IPS-20b (cell line): Measurements from ENCODE around the gene C21orf91.
"Not testable (repeated sequence)": the region's sequence is repeated elsewhere in the genome, so short reads cannot be mapped to it uniquely, and the experiment has no call there.

Source experiments
- H3K27ac ChIP-seq: one replicate; pipeline ENCODE4 v1.5.1; 2013; ENCODE audit warnings: low read length
- H3K27me3 ChIP-seq: 2 replicates; pipeline ENCODE4 v1.6.1; 2013; ENCODE audit warnings: mild to moderate bottlenecking, low read length, inconsistent platforms; ENCODE audit not compliant: insufficient read depth
- H3K36me3 ChIP-seq: 2 replicates; pipeline ENCODE4 v1.6.1; 2013; ENCODE audit warnings: low read depth, mild to moderate bottlenecking, inconsistent platforms, low read length, moderate library complexity; ENCODE audit not compliant: insufficient read depth
- H3K4me1 ChIP-seq: 2 replicates; pipeline ENCODE4 v1.6.1; 2013; ENCODE audit warnings: mild to moderate bottlenecking, control low read depth, inconsistent platforms, low read length, moderate library complexity; ENCODE audit not compliant: insufficient read depth
- H3K4me3 ChIP-seq: 2 replicates; pipeline ENCODE4 v1.5.1; 2013; ENCODE audit warnings: mild to moderate bottlenecking, low read length, inconsistent platforms
- H3K9ac ChIP-seq: 2 replicates; pipeline ENCODE4 v1.6.1; 2013; ENCODE audit warnings: low read depth, mild to moderate bottlenecking, inconsistent platforms, low read length, moderate library complexity
- H3K9me3 ChIP-seq: 2 replicates; pipeline ENCODE4 v1.6.1; 2013; ENCODE audit warnings: mild to moderate bottlenecking, low read depth, low read length, inconsistent platforms; ENCODE audit not compliant: insufficient read depth

C21orf91 gene

GRCh38 chr21:17775021-17775420 lies 44.1 kb downstream of the C21orf91 start:
- H3K9ac ChIP-seq, H3K9me3 ChIP-seq, H3K27ac ChIP-seq, H3K36me3 ChIP-seq, H3K4me3 ChIP-seq, H3K4me1 ChIP-seq, H3K27me3 ChIP-seq: not testable (repeated sequence)

GRCh38 chr21:17769447-17769845 lies 49.7 kb downstream of the C21orf91 start:
- no peaks in the 10 kb centered on the region for H3K27me3 ChIP-seq
- no peak overlapping the region for H3K27ac ChIP-seq
- H3K9ac ChIP-seq = no peak overlapping the region
- H3K9me3 ChIP-seq = no peaks in the 10 kb centered on the region; the same call in 1 of the 2 replicates
- H3K36me3 ChIP-seq = no peaks in the 10 kb centered on the region
- H3K4me3 ChIP-seq = no peak overlapping the region
- H3K4me1 ChIP-seq = no peaks in the 10 kb centered on the region

- Histone ChIP-seq H3K27me3 (no peaks in the 10 kb centered on the region), H3K4me3 (no peak overlapping the region), H3K36me3 (no peaks in the 10 kb centered on the region), H3K9ac (no peak overlapping the region), H3K27ac (no peak overlapping the region), H3K4me1 (no peaks in the 10 kb centered on the region), H3K9me3 (no peaks in the 10 kb centered on the region; the same call in 1 of the 2 replicates)
Observed at GRCh38 chr21:17768840-17769446, 50.2 kb downstream of the C21orf91 start.

- H3K9me3 ChIP-seq = no peaks in the 10 kb centered on the region; the same call in 1 of the 2 replicates
- H3K4me3 ChIP-seq = no peak overlapping the region
- no peak overlapping the region for H3K9ac ChIP-seq
- H3K4me1 ChIP-seq = no peaks in the 10 kb centered on the region
- H3K27me3 ChIP-seq = no peaks in the 10 kb centered on the region
- H3K27ac ChIP-seq = no peak overlapping the region
- no peaks in the 10 kb centered on the region for H3K36me3 ChIP-seq
Observed at GRCh38 chr21:17765207-17765606, 53.9 kb downstream of the C21orf91 start.

- H3K4me1 ChIP-seq = no peaks in the 10 kb centered on the region
- H3K9ac ChIP-seq = no peak overlapping the region
- H3K4me3 ChIP-seq = no peak overlapping the region
- H3K9me3 ChIP-seq = no peaks in the 10 kb centered on the region; the same call in 1 of the 2 replicates
- H3K36me3 ChIP-seq = no peaks in the 10 kb centered on the region
- no peaks in the 10 kb centered on the region for H3K27me3 ChIP-seq
- H3K27ac ChIP-seq = no peak overlapping the region
Observed at GRCh38 chr21:17763288-17764037, 55.7 kb downstream of the C21orf91 start.

- no peak overlapping the region for H3K4me3 ChIP-seq
- no peaks in the 10 kb centered on the region for H3K36me3 ChIP-seq
- H3K4me1 ChIP-seq = no peaks in the 10 kb centered on the region
- H3K9me3 ChIP-seq = no peaks in the 10 kb centered on the region; the same call in 1 of the 2 replicates
- no peaks in the 10 kb centered on the region for H3K27me3 ChIP-seq
- H3K9ac ChIP-seq = no peak overlapping the region
- no peak overlapping the region for H3K27ac ChIP-seq
Observed at GRCh38 chr21:17759511-17760178, 59.5 kb downstream of the C21orf91 start.

GRCh38 chr21:17758683-17759082 lies 60.5 kb downstream of the C21orf91 start:
- Histone ChIP-seq H3K4me1 (no peaks in the 10 kb centered on the region), H3K36me3 (no peaks in the 10 kb centered on the region), H3K9me3 (no peaks in the 10 kb centered on the region), H3K27me3 (no peaks in the 10 kb centered on the region), H3K27ac (no peak overlapping the region), H3K9ac (no peak overlapping the region), H3K4me3 (no peak overlapping the region)

GRCh38 chr21:17757671-17758070 lies 61.5 kb downstream of the C21orf91 start:
- Histone ChIP-seq H3K4me3 (no peak overlapping the region), H3K9me3 (no peaks in the 10 kb centered on the region), H3K9ac (no peak overlapping the region), H3K27me3 (no peaks in the 10 kb centered on the region), H3K27ac (no peak overlapping the region), H3K36me3 (no peaks in the 10 kb centered on the region), H3K4me1 (no peaks in the 10 kb centered on the region)

- H3K9me3 ChIP-seq = no peaks in the 10 kb centered on the region
- no peaks in the 10 kb centered on the region for H3K4me1 ChIP-seq
- no peak overlapping the region for H3K27ac ChIP-seq
Observed at GRCh38 chr21:17753736-17754135, 65.4 kb downstream of the C21orf91 start.

GRCh38 chr21:17752171-17752570 lies 67.0 kb downstream of the C21orf91 start:
- H3K9me3 ChIP-seq = no peaks in the 10 kb centered on the region
- no peak overlapping the region for H3K27ac ChIP-seq
- no peaks in the 10 kb centered on the region for H3K27me3 ChIP-seq
- no peak overlapping the region for H3K4me3 ChIP-seq
- no peaks in the 10 kb centered on the region for H3K36me3 ChIP-seq
- H3K9ac ChIP-seq = no peak overlapping the region
- no peaks in the 10 kb centered on the region for H3K4me1 ChIP-seq

More at GRCh38 chr21:17753736-17754135, 65.4 kb downstream of the C21orf91 start:
- H3K4me3 ChIP-seq = no peak overlapping the region
- H3K27me3 ChIP-seq = no peaks in the 10 kb centered on the region
- no peak overlapping the region for H3K9ac ChIP-seq
- no peaks in the 10 kb centered on the region for H3K36me3 ChIP-seq

GRCh38 chr21:17746920-17747319 lies 72.2 kb downstream of the C21orf91 start:
- H3K9me3 ChIP-seq = peaks cover 19% of the 10 kb centered on the region
- no peaks in the 10 kb centered on the region for H3K27me3 ChIP-seq
- no peak overlapping the region for H3K27ac ChIP-seq
- no peak overlapping the region for H3K4me3 ChIP-seq
- no peaks in the 10 kb centered on the region for H3K36me3 ChIP-seq
- H3K9ac ChIP-seq = no peak overlapping the region
- no peaks in the 10 kb centered on the region for H3K4me1 ChIP-seq

- H3K9me3 ChIP-seq = peaks cover 19% of the 10 kb centered on the region
- no peak overlapping the region for H3K27ac ChIP-seq
- H3K9ac ChIP-seq = no peak overlapping the region
- no peaks in the 10 kb centered on the region for H3K4me1 ChIP-seq
- no peaks in the 10 kb centered on the region for H3K36me3 ChIP-seq
- no peak overlapping the region for H3K4me3 ChIP-seq
- no peaks in the 10 kb centered on the region for H3K27me3 ChIP-seq
Observed at GRCh38 chr21:17745086-17745485, 74.1 kb downstream of the C21orf91 start.
